GM23248 (cell line): Measurements from ENCODE around the gene TMEM131L. TPM values are rescaled to one million over a fixed set of nuclear protein-coding genes. Genes with fewer than 3 reads are reported as not detected.

Experiments
- DNase-seq: peaks from one replicate; pipeline ENCODE4 v3.0.0-alpha.2; 2015
- H2AFZ ChIP-seq: fragments of 200-600 bp; sonication (generic); 2 replicates; pipeline ENCODE4 v1.6.1; 2016; ENCODE audit warnings: antibody characterized with exemption
- H3F3A ChIP-seq: fragments of 200-600 bp; sonication (generic); 2 replicates; pipeline ENCODE4 v1.6.1; 2016; ENCODE audit warnings: mild to moderate bottlenecking, antibody characterized with exemption, mixed run types; ENCODE audit not compliant: insufficient read depth
- H3K27ac ChIP-seq: fragments of 200-600 bp; sonication (generic); 2 replicates; pipeline ENCODE4 v1.5.1; 2016; ENCODE audit warnings: mild to moderate bottlenecking
- H3K27me3 ChIP-seq: fragments of 200-600 bp; sonication (generic); replicated peaks from 2 replicates; pipeline ENCODE4 v1.6.1; 2016; ENCODE audit warnings: mild to moderate bottlenecking; ENCODE audit not compliant: insufficient read depth
- H3K36me3 ChIP-seq: fragments of 200-600 bp; sonication (generic); 2 replicates; pipeline ENCODE4 v1.6.1; 2016; ENCODE audit warnings: low read depth, mild to moderate bottlenecking
- H3K4me1 ChIP-seq: fragments of 200-600 bp; sonication (generic); 2 replicates; pipeline ENCODE4 v1.6.1; 2016; ENCODE audit warnings: mild to moderate bottlenecking; ENCODE audit not compliant: insufficient read depth
- H3K4me2 ChIP-seq: fragments of 200-600 bp; sonication (generic); one replicate; pipeline ENCODE4 v1.6.1; 2016; ENCODE audit warnings: mild to moderate bottlenecking; ENCODE audit not compliant: unreplicated experiment
- H3K4me3 ChIP-seq: fragments of 200-600 bp; sonication (generic); 2 replicates; pipeline ENCODE4 v1.5.1; 2016; ENCODE audit warnings: mild to moderate bottlenecking
- H3K79me2 ChIP-seq: fragments of 200-600 bp; sonication (generic); 2 replicates; pipeline ENCODE4 v1.6.1; 2016; ENCODE audit warnings: mild to moderate bottlenecking; ENCODE audit not compliant: insufficient read depth
- H3K9ac ChIP-seq: fragments of 200-600 bp; sonication (generic); 2 replicates; pipeline ENCODE4 v1.6.1; 2016; ENCODE audit warnings: mild to moderate bottlenecking
- H3K9me2 ChIP-seq: fragments of 200-600 bp; sonication (generic); 2 replicates; pipeline ENCODE4 v1.6.1; 2016; ENCODE audit warnings: mixed run types, mild to moderate bottlenecking, moderate library complexity; ENCODE audit not compliant: insufficient read depth
- H3K9me3 ChIP-seq: fragments of 200-600 bp; sonication (generic); one replicate; pipeline ENCODE4 v1.6.1; 2017; ENCODE audit warnings: low read depth
- H4K20me1 ChIP-seq: fragments of 200-600 bp; sonication (generic); 2 replicates; pipeline ENCODE4 v1.6.0; 2016; ENCODE audit not compliant: insufficient read depth
- EZH2 ChIP-seq: fragments of 200-600 bp; sonication (generic); IDR thresholded peaks from 2 replicates; pipeline ENCODE4 v1.6.1; 2018; ENCODE audit warnings: antibody characterized with exemption, mild to moderate bottlenecking; ENCODE audit not compliant: insufficient read depth, poor library complexity, severe bottlenecking
- EZH2phosphoT487 ChIP-seq: fragments of 200-600 bp; sonication (generic); IDR thresholded peaks from 2 replicates; pipeline ENCODE4 v1.6.1; 2018; ENCODE audit warnings: antibody characterized with exemption, moderate library complexity, mild to moderate bottlenecking, low read depth; ENCODE audit not compliant: insufficient read depth
- WGBS, 2 experiments: methylation state at CpG; one replicate each; pipeline ENCODE4 v1.1.6; 2015 to 2017; ENCODE audit warnings: low lambda C conversion rate in 2 of 2, low coverage in 1 of 2; ENCODE audit errors: missing lambda C conversion rate in 2 of 2; 5-methylcytosine and 5-hydroxymethylcytosine counted together
- in situ Hi-C: fragments of 300-500 bp; cut with MboI; formaldehyde crosslinking; loops from 2 replicates; pipeline ENCODE4 v1.15.0; 2020
- polyA plus RNA-seq: library from polyadenylated mRNA; unstranded; fragments of >200 nt; fragmentation: Nextera tagmentation; extraction: Ambion mirVana; gene quantifications from 2 replicates; pipeline ENCODE4 v1.2.1, GENCODE V29; 2016
- total RNA-seq: library from RNA; depleted of rRNA; stranded (reverse); fragments of >200 nt; shearing (Covaris generic); gene quantifications from 2 replicates; pipeline ENCODE4 v1.2.3, GENCODE V29; 2014

The TMEM131L gene
- total and polyA plus RNA-seq, 2 experiments from 2014 or later = 8.7 to 11.1 TPM

DNA sequence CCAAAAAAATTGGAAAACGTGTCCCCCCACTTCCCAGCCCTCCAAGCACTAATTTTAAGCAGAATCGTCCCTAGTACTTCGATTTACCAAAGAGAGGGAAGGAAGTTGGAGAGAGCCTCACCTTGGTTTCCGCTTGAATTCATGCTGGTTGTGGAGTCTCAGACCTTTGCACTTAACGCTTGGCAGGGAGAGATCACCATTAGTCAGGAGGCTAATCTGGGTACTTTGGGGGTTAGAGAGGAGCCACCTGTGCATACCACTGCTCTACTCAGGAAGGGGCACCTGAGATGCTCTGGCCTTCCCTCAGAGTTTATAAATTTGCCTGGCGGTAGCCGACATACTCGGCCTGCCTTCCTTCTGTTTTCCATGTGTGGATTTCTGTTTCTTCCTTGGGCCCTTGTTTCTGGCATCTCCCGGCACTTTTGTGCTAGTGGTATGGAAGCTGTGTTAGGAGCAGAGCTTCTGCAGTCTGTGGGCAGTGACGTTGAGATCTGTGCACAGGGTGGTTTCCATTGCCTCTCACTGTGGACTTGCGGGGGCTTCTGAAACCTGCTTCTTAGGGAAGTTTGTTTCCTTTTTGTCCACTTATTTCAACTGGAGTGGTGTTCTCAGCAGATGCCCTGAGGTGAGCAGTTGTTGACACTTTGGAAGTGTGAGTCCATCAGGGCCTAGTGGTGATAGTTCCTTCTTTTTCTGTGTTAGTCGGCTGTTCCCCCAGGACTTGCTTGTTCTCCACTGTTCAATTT lies 104.2 kb downstream of the TMEM131L start:
- H3K27me3 ChIP-seq = no peaks in the 10 kb centered on the region
- no peaks in the 10 kb centered on the region for H3K36me3 ChIP-seq
- H3K9me2 ChIP-seq = no peaks in the 10 kb centered on the region
- H3K79me2 ChIP-seq = no peaks in the 10 kb centered on the region
- no peak overlapping the region for H3K27ac ChIP-seq
- H3K9ac ChIP-seq = no peak overlapping the region
- H3F3A ChIP-seq = peaks cover 18% of the 10 kb centered on the region; the same call in 1 of the 2 replicates
- WGBS, 2 experiments = 88 to 92% methylated on average over 12 of the region's 12 CpGs
- H2AFZ ChIP-seq = no peak overlapping the region
- H3K9me3 ChIP-seq = no peaks in the 10 kb centered on the region
- DNase-seq = no peak
- H3K4me3 ChIP-seq = no peak overlapping the region
- in situ Hi-C loops = loop anchor here (10.0 kb wide), 2 partner anchors 136 to 216 kb away; no protein-coding TSS in a partner anchor
- H3K4me2 ChIP-seq = no peak overlapping the region
- no peaks in the 10 kb centered on the region for H4K20me1 ChIP-seq
- TF ChIP-seq EZH2phosphoT487 (no peak), EZH2 (no peak)
- H3K4me1 ChIP-seq = peaks cover 9% of the 10 kb centered on the region

DNA sequence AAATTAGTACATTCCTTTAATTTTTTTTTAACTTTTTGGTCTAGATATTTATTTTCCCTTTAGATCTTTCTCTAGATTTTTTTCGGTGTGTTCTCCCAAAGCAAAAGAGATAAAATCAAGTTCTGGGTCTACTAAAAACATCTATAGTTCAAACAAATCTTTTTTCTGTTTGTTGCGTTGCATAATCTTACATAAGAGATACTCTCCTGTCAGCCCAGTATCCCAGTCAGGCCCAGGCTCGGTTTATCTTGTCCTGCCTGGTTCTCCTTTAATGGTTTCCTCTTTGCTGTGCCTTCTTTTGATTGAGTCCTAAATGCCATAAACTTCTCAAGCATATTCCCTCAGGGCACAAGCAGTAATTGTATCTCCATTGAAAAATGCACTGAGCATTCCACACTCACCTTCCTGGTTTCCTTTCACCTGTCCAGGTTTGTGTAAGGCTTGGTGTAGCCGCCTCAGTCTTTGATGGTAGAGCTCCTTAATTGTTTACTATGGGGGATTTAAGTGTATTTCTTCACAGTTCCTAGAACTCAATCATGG lies 104.9 kb downstream of the TMEM131L start:
- H3K9ac ChIP-seq = no peak overlapping the region
- H4K20me1 ChIP-seq = no peaks in the 10 kb centered on the region
- 97 to 99% methylated on average over 4 of the region's 4 CpGs for WGBS, 2 experiments
- peaks cover 18% of the 10 kb centered on the region; the same call in 1 of the 2 replicates for H3F3A ChIP-seq
- H3K27ac ChIP-seq = no peak overlapping the region
- H3K79me2 ChIP-seq = no peaks in the 10 kb centered on the region
- no peak for TF ChIP-seq EZH2
- no peak overlapping the region for H3K4me2 ChIP-seq
- H3K36me3 ChIP-seq = no peaks in the 10 kb centered on the region
- no peaks in the 10 kb centered on the region for H3K9me2 ChIP-seq
- no peak overlapping the region for H2AFZ ChIP-seq
- peaks cover 9% of the 10 kb centered on the region for H3K4me1 ChIP-seq
- H3K27me3 ChIP-seq = no peaks in the 10 kb centered on the region
- no peaks in the 10 kb centered on the region for H3K9me3 ChIP-seq
- DNase-seq = no peak
- H3K4me3 ChIP-seq = no peak overlapping the region
- in situ Hi-C loops = loop anchor here (10.0 kb wide), 2 partner anchors 136 to 216 kb away; no protein-coding TSS in a partner anchor

DNA sequence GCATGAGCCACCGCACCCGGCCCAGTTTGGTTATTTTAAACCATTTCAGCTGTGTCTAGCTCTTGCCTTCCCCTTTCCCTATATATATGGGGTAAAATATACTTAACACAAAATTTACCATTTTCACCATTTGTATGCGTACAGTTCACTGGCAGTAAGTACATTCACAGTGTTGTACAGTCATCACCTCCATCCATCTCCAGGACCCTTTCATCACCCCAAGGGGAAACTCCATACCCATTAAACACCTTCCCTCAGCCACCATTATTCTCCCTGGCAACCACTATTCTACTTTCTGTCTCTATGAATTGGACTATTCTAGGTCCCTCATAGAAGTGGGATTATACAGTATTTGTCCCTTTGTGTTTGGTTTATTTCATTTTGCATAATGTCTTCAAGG lies 106.4 kb downstream of the TMEM131L start:
- H3K4me1 ChIP-seq = peaks cover 9% of the 10 kb centered on the region
- no peak overlapping the region for H3K27ac ChIP-seq
- H3K9me3 ChIP-seq = no peaks in the 10 kb centered on the region
- H3K36me3 ChIP-seq = no peaks in the 10 kb centered on the region
- H3F3A ChIP-seq = peaks cover 18% of the 10 kb centered on the region; the same call in 1 of the 2 replicates
- H4K20me1 ChIP-seq = no peaks in the 10 kb centered on the region
- no peak overlapping the region for H3K4me3 ChIP-seq
- H3K4me2 ChIP-seq = no peak overlapping the region
- no peak for DNase-seq
- H3K9me2 ChIP-seq = no peaks in the 10 kb centered on the region
- H3K79me2 ChIP-seq = no peaks in the 10 kb centered on the region
- WGBS, 2 experiments = 97 to 100% methylated on average over 3 of the region's 3 CpGs
- no peak for TF ChIP-seq EZH2
- no peak for TF ChIP-seq EZH2phosphoT487
- no peaks in the 10 kb centered on the region for H3K27me3 ChIP-seq
- in situ Hi-C loops = loop anchor here (10.0 kb wide), 2 partner anchors 138 to 218 kb away; no protein-coding TSS in a partner anchor
- H2AFZ ChIP-seq = no peak overlapping the region
- H3K9ac ChIP-seq = no peak overlapping the region

GRCh38 chr4:153573221-153573620 lies 107.1 kb downstream of the TMEM131L start:
- Histone ChIP-seq H3K27ac (no peak overlapping the region), H2AFZ (no peak overlapping the region), H3K9me2 (no peaks in the 10 kb centered on the region), H3F3A (peaks cover 18% of the 10 kb centered on the region; the same call in 1 of the 2 replicates), H3K4me2 (no peak overlapping the region), H3K4me1 (peaks cover 9% of the 10 kb centered on the region), H4K20me1 (no peaks in the 10 kb centered on the region), H3K36me3 (no peaks in the 10 kb centered on the region), H3K79me2 (no peaks in the 10 kb centered on the region), H3K9me3 (no peaks in the 10 kb centered on the region), H3K4me3 (no peak overlapping the region), H3K27me3 (no peaks in the 10 kb centered on the region), H3K9ac (no peak overlapping the region)
- DNase-seq = no peak
- in situ Hi-C loops = loop anchor here (10.0 kb wide), 2 partner anchors 138 to 218 kb away; no protein-coding TSS in a partner anchor
- WGBS, 2 experiments = 94 to 98% methylated on average over 7 of the region's 7 CpGs
- no peak for TF ChIP-seq EZH2phosphoT487
